ENCODE measurements around the gene BSG. TPM values are rescaled to one million over a fixed set of nuclear protein-coding genes. Genes with fewer than 3 reads are reported as not detected.

BSG gene
- total RNA-seq, 1 experiment from 2014 or later, result 758 TPM

GRCh38 chr19:592101-592500, 19.7 kb downstream of the BSG start (continued):
- TF ChIP-seq, protein P1, sequence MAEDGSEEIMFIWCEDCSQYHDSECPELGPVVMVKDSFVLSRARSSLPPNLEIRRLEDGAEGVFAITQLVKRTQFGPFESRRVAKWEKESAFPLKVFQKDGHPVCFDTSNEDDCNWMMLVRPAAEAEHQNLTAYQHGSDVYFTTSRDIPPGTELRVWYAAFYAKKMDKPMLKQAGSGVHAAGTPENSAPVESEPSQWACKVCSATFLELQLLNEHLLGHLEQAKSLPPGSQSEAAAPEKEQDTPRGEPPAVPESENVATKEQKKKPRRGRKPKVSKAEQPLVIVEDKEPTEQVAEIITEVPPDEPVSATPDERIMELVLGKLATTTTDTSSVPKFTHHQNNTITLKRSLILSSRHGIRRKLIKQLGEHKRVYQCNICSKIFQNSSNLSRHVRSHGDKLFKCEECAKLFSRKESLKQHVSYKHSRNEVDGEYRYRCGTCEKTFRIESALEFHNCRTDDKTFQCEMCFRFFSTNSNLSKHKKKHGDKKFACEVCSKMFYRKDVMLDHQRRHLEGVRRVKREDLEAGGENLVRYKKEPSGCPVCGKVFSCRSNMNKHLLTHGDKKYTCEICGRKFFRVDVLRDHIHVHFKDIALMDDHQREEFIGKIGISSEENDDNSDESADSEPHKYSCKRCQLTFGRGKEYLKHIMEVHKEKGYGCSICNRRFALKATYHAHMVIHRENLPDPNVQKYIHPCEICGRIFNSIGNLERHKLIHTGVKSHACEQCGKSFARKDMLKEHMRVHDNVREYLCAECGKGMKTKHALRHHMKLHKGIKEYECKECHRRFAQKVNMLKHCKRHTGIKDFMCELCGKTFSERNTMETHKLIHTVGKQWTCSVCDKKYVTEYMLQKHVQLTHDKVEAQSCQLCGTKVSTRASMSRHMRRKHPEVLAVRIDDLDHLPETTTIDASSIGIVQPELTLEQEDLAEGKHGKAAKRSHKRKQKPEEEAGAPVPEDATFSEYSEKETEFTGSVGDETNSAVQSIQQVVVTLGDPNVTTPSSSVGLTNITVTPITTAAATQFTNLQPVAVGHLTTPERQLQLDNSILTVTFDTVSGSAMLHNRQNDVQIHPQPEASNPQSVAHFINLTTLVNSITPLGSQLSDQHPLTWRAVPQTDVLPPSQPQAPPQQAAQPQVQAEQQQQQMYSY (CRISPR knock-in tag; IDR thresholded peaks at IDR 0.05), result no peak
- TF ChIP-seq TEAD1 (CRISPR knock-in tag; IDR thresholded peaks at IDR 0.05) (no peak), NR2C2 (CRISPR knock-in tag; IDR thresholded peaks at IDR 0.05) (no peak), IRF1 (CRISPR knock-in tag; IDR thresholded peaks at IDR 0.05) (no peak)
- TF ChIP-seq, protein P2, sequence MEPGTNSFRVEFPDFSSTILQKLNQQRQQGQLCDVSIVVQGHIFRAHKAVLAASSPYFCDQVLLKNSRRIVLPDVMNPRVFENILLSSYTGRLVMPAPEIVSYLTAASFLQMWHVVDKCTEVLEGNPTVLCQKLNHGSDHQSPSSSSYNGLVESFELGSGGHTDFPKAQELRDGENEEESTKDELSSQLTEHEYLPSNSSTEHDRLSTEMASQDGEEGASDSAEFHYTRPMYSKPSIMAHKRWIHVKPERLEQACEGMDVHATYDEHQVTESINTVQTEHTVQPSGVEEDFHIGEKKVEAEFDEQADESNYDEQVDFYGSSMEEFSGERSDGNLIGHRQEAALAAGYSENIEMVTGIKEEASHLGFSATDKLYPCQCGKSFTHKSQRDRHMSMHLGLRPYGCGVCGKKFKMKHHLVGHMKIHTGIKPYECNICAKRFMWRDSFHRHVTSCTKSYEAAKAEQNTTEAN (CRISPR knock-in tag; IDR thresholded peaks at IDR 0.05), result no peak

DNA sequence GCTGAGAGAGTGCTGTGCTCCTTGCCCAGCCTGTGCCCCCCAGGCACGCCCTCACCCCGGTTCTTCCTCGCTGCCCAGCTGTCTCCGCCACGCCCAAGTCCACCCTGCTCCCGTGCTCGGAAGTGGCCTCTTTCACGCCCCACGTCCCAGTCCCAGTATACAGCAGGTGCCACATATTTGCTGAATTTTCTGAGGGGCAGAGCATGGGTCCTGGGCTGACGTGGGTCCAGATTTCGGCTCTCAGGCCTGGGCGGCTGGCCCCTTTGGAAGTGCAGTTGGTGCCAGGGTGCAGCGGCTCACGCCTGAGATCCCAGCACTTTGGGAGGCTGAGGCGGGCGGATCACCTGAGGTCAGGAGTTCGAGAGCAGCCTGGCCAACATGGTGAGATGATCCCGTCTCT, 20.7 kb downstream of the BSG start:
- Mint-ChIP-seq H3K9me3 (no peaks in the 10 kb centered on the region), H3K4me3 (no peak overlapping the region), H3K27me3 (ENCODE audit: low read depth) (peaks cover 41% of the 10 kb centered on the region), H3K4me1 (no peaks in the 10 kb centered on the region), H3K27ac (no peak overlapping the region), H3K36me3 (no peaks in the 10 kb centered on the region)
- ATAC-seq (no peak), DNase-seq (ENCODE audit: low spot score) (no peak)
- ChIA-PET CTCF (no interaction called here), POLR2A (no interaction called here)
- TF ChIP-seq GABPB1 (CRISPR knock-in tag; IDR thresholded peaks at IDR 0.05) (no peak), ZNF532 (CRISPR knock-in tag; IDR thresholded peaks at IDR 0.05; ENCODE audit: borderline replicate concordance) (no peak), USF1 (CRISPR knock-in tag; IDR thresholded peaks at IDR 0.05) (no peak), SOX15 (CRISPR knock-in tag; IDR thresholded peaks at IDR 0.05) (no peak), IRF2 (CRISPR knock-in tag; IDR thresholded peaks at IDR 0.05; ENCODE audit: borderline replicate concordance, low read depth) (no peak), E2F4 (CRISPR knock-in tag; IDR thresholded peaks at IDR 0.05; ENCODE audit: borderline replicate concordance, low read depth) (no peak), TP53 (CRISPR knock-in tag; IDR thresholded peaks at IDR 0.05) (no peak)
- TF ChIP-seq, protein P3, sequence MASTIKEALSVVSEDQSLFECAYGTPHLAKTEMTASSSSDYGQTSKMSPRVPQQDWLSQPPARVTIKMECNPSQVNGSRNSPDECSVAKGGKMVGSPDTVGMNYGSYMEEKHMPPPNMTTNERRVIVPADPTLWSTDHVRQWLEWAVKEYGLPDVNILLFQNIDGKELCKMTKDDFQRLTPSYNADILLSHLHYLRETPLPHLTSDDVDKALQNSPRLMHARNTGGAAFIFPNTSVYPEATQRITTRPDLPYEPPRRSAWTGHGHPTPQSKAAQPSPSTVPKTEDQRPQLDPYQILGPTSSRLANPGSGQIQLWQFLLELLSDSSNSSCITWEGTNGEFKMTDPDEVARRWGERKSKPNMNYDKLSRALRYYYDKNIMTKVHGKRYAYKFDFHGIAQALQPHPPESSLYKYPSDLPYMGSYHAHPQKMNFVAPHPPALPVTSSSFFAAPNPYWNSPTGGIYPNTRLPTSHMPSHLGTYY (CRISPR knock-in tag; IDR thresholded peaks at IDR 0.05), result no peak

Data from WTC11 (cell line).